ENCODE data around the gene MYPOP. TPM values are rescaled to one million over a fixed set of nuclear protein-coding genes. Genes with fewer than 3 reads are reported as not detected.

Gene MYPOP
- total and polyA plus RNA-seq, 2 of the 13 experiments (the other 11 are each of a cell fraction or from before 2014, with no cell fraction given): 2.3 to 2.7 TPM

GRCh38 chr19:45863335-45863839, 39.0 kb downstream of the MYPOP start (continued):
- TF ChIP-seq ZNF670 (CRISPR knock-in tag; IDR thresholded peaks at IDR 0.05; ENCODE audit: borderline replicate concordance): no peak
- TF ChIP-seq NAIF1 (CRISPR knock-in tag; IDR thresholded peaks at IDR 0.05; ENCODE audit: borderline replicate concordance): no peak
- no peak for TF ChIP-seq ZC3H4 (CRISPR knock-in tag; IDR thresholded peaks at IDR 0.05; ENCODE audit: borderline replicate concordance)
- no peak for TF ChIP-seq ARNT (IDR thresholded peaks at IDR 0.05)
- TF ChIP-seq POLR2AphosphoS2 (IDR thresholded peaks at IDR 0.05; ENCODE audit: low read depth, low read length): no peak
- TF ChIP-seq, protein P1, sequence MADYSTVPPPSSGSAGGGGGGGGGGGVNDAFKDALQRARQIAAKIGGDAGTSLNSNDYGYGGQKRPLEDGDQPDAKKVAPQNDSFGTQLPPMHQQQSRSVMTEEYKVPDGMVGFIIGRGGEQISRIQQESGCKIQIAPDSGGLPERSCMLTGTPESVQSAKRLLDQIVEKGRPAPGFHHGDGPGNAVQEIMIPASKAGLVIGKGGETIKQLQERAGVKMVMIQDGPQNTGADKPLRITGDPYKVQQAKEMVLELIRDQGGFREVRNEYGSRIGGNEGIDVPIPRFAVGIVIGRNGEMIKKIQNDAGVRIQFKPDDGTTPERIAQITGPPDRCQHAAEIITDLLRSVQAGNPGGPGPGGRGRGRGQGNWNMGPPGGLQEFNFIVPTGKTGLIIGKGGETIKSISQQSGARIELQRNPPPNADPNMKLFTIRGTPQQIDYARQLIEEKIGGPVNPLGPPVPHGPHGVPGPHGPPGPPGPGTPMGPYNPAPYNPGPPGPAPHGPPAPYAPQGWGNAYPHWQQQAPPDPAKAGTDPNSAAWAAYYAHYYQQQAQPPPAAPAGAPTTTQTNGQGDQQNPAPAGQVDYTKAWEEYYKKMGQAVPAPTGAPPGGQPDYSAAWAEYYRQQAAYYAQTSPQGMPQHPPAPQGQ (CRISPR knock-in tag; IDR thresholded peaks at IDR 0.05; ENCODE audit: borderline replicate concordance): no peak
- TF ChIP-seq NFE2L1 (CRISPR knock-in tag; IDR thresholded peaks at IDR 0.05; ENCODE audit: borderline replicate concordance): no peak
- TF ChIP-seq RFX1 (IDR thresholded peaks at IDR 0.05): no peak
- TF ChIP-seq SOX13 (IDR thresholded peaks at IDR 0.05): no peak
- TF ChIP-seq SOX13 (CRISPR knock-in tag; conservative IDR thresholded peaks at IDR 0.05 in 1 of 2, IDR thresholded peaks at IDR 0.05 in 1 of 2): no peak
- TF ChIP-seq, protein P2, sequence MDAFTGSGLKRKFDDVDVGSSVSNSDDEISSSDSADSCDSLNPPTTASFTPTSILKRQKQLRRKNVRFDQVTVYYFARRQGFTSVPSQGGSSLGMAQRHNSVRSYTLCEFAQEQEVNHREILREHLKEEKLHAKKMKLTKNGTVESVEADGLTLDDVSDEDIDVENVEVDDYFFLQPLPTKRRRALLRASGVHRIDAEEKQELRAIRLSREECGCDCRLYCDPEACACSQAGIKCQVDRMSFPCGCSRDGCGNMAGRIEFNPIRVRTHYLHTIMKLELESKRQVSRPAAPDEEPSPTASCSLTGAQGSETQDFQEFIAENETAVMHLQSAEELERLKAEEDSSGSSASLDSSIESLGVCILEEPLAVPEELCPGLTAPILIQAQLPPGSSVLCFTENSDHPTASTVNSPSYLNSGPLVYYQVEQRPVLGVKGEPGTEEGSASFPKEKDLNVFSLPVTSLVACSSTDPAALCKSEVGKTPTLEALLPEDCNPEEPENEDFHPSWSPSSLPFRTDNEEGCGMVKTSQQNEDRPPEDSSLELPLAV (CRISPR knock-in tag; conservative IDR thresholded peaks at IDR 0.05; ENCODE audit: low read depth): no peak
- no peak for TF ChIP-seq ZBTB33 (CRISPR knock-in tag; IDR thresholded peaks at IDR 0.05)
- TF ChIP-seq RELA (CRISPR knock-in tag; IDR thresholded peaks at IDR 0.05): no peak
- TF ChIP-seq SIN3A (IDR thresholded peaks at IDR 0.05; ENCODE audit: borderline replicate concordance, low read depth, low read length): peak; percentile 34; the same call in 1 of the 2 replicates
- TF ChIP-seq HNF1B (CRISPR knock-in tag; IDR thresholded peaks at IDR 0.05): no peak; the same call in 1 of the 2 replicates
- no peak for TF ChIP-seq CHD2 (IDR thresholded peaks at IDR 0.05; ENCODE audit: low read depth, low read length)
- TF ChIP-seq ZNF142 (CRISPR knock-in tag; IDR thresholded peaks at IDR 0.05): no peak
